GM13977 (cell line): Measurements from ENCODE around the gene BRAP.

ENCODE experiments used
- DNase-seq: peaks from one replicate; pipeline ENCODE4 v3.0.0; 2012; ENCODE audit warnings: low spot score
- in situ Hi-C: fragments of 300-500 bp; cut with MboI; formaldehyde crosslinking; loops from one replicate; pipeline ENCODE4 v1.12.0; 2022; ENCODE audit warnings: low sequenced_read_pairs, low pct_unique_long_range_greater_than_20kb, mixed read lengths, inconsistent platforms; ENCODE audit not compliant: unreplicated experiment
- TF ChIP-seq, protein P1 (sequence below): IDR thresholded peaks from 2 replicates; pipeline ENCODE4 v1.5.1; 2012; ENCODE audit warnings: mild to moderate bottlenecking, control low read depth; ENCODE audit not compliant: insufficient read depth; ENCODE audit errors: extremely low read depth, missing control alignments

Gene BRAP

DNA sequence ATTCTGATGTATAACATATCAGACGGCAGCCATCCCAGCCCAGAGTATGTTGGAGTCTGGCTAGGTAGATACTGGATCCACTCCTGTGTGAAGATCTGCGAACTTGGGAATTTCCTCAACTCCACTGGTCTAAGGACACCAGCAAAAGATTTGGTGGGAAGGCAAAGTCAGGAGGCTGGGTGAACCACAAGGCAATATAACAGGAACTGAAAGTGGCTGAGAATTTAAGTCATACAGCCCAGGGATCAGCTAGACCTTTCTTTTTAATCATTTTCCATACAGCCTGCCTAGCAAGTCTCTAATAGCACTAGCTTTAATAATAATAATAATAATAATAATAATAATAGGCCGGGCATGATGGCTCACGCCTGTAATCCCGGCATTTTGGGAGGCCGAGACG is 34.8 kb downstream of the BRAP start:
- in situ Hi-C loops = no loop called here
- DNase-seq = no peak
- TF ChIP-seq, protein P1, sequence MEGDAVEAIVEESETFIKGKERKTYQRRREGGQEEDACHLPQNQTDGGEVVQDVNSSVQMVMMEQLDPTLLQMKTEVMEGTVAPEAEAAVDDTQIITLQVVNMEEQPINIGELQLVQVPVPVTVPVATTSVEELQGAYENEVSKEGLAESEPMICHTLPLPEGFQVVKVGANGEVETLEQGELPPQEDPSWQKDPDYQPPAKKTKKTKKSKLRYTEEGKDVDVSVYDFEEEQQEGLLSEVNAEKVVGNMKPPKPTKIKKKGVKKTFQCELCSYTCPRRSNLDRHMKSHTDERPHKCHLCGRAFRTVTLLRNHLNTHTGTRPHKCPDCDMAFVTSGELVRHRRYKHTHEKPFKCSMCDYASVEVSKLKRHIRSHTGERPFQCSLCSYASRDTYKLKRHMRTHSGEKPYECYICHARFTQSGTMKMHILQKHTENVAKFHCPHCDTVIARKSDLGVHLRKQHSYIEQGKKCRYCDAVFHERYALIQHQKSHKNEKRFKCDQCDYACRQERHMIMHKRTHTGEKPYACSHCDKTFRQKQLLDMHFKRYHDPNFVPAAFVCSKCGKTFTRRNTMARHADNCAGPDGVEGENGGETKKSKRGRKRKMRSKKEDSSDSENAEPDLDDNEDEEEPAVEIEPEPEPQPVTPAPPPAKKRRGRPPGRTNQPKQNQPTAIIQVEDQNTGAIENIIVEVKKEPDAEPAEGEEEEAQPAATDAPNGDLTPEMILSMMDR = no peak

DNA sequence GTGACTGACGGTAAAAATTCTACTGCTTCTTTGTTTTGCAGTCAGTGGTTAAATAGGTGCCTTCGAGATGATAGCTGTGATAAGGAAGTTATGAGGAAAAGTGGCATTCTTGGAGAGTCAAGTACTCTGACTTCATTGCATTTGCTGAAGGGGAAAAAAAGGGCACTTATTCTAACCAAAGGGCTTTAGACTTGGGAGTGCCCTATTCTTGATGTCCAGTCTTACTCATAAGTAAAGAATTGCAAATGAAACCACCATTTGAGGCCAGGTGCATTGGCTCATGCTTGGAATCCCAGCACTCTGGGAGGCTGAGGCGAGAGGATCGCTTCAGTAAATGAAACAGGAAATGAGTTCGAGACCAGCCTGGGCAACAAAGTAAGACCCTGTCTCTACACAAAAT is 40.3 kb downstream of the BRAP start:
- in situ Hi-C loops = no loop called here
- TF ChIP-seq, protein P1 = no peak
- no peak for DNase-seq

DNA sequence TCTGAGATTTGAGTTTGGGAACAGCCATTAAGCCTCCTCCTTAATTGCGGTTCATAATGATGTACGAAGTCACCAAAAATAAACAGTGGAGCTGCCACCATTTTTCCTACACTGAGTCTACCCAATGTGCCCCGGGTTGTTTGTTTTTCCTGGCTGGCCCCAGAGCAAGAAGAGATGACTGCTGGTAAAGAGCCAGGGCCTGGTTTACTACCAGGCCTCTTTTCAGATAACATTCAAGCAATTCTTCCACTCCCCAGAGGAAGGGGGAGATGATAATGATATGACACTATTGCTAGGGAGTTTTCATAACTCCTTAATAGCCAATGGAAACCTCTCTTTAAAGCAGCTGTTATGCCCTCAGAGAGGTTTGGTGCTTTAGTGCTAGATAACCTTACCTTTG is 42.3 kb downstream of the BRAP start:
- DNase-seq = no peak
- TF ChIP-seq, protein P1 = no peak
- in situ Hi-C loops = no loop called here

DNA sequence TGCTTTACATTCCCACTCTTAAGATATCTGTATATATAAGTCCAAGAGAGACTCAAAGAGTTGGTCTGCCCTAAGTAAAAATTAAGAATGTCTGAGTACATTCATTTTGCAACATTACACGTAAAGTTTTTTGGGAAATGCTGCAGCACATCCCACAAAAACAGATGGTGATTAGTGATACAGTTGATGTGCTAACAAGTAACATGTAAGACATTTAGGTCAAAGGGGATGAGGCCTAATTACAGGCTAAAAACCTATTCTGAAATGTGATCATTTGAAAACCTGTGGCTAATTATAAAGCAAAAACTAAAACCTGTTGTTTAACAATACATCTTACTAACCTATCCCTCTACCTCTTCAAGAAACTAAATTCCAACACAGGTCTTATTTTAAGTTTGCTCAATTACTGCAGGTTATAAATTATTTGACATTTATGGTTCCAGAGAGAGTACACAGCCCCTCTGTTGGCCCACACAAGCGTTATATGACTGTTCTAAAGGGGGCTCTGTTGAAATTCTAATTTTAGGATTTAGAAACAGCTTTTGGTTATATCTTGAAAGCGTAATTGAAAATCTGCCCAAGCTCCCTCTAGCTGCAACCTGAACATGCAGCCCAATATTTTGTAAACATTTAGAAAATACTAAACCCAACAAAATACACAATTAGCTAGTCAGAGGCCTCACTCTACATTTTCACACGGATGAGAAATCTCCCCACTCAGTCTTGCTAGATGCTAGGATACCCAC is 42.9 kb downstream of the BRAP start:
- TF ChIP-seq, protein P1 = no peak
- in situ Hi-C loops = no loop called here
- no peak for DNase-seq

DNA sequence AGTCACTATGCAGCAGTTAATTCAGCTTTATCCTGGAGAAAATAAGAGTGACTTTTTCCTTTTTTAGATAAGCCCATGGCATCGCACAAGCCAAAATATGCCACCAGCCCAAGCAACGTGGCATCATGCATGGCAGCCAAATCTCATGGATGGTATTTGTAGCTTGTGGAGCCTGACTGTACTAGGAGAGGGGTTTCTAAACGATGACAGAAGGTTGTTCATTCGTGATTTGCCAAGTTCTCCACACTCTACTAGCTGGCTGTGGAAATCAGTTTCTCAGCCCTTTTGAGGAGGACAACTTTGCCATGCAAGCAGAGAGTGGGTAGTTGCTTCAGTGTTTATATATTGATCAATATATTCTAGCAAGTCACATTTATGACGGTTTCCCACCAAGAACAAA is 45.2 kb downstream of the BRAP start:
- in situ Hi-C loops = no loop called here
- TF ChIP-seq, protein P1 = no peak
- no peak for DNase-seq

DNA sequence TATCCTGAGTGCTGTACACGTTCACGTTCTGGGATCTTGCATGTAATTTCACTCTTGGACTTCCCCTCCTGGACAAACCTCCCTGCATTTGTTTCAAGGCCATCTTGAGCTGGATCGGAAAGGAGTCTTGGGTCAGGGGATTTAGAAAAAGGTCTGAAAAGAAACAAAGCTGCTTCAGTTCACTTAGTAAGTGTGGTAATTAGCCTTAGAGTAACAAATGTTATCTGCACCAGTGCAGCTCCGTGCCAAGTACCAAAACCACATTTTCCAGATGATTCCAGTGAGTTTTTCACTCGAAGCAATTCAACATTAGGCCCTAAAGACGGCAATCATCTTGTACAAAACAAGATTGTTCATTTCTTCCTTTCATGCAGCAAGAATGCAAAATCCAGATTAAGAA is 47.2 kb downstream of the BRAP start:
- TF ChIP-seq, protein P1 = no peak
- in situ Hi-C loops = no loop called here
- DNase-seq = no peak
